HepG2 (cell line): ENCODE measurements around the gene GABRP. TPM values are rescaled to one million over a fixed set of nuclear protein-coding genes. Genes with fewer than 3 reads are reported as not detected.
"Not testable (repeated sequence)": the region's sequence is repeated elsewhere in the genome, so short reads cannot be mapped to it uniquely, and the experiment has no call there.

Experiments used
- ATAC-seq: fragments of 200-7000 bp; cut with Tn5 transposase; 3 replicates; pipeline ENCODE4 v1.9.1; 2020; ENCODE audit warnings: mild to moderate bottlenecking, moderate library complexity
- BruUV-seq: library from RNA; stranded (reverse); fragments of 400-500 nt; replicated peaks from 2 replicates; lab custom pipeline; 2021; lab: Mats Ljungman, UMichigan
- CTCF ChIA-PET: fragments of 300-600 bp; formaldehyde crosslinking; extraction: SDS; loops from one replicate; lab custom pipeline; 2021; ENCODE audit warnings: low total read pairs, inconsistent platforms, low intra/inter-chr PET ratio; lab: Yijun Ruan, JAX
- POLR2A ChIA-PET: fragments of 350-600 bp; sonication (Branson Sonifier 250); formaldehyde crosslinking; loops from one replicate; lab custom pipeline; 2020; ENCODE audit warnings: antibody characterized with exemption, inconsistent platforms; lab: Yijun Ruan, JAX
- DNase-seq: peaks from one replicate; pipeline ENCODE4 v3.0.0-alpha.2; 2015; ENCODE audit warnings: low spot score
- FAIRE-seq: peaks from 3 replicates; lab custom pipeline; 2011; peaks lifted over from hg19 to GRCh38; lab: Jason Lieb, UNC
- H2AFZ ChIP-seq: one replicate; pipeline ENCODE4 v1.6.1; 2011; ENCODE audit warnings: low read length, inconsistent platforms
- H3K27ac ChIP-seq: fragments of 300-600 bp; 3 replicates; pipeline ENCODE4 v1.8.0; 2011; ENCODE audit warnings: mixed run types, mild to moderate bottlenecking, mixed read lengths, low read length, inconsistent platforms; ENCODE audit not compliant: insufficient read depth; ENCODE audit errors: extremely low read length
- H3K27me3 ChIP-seq, 2 experiments: fragments of 200-600 bp in 1 of 2; 2 replicates in 1 of 2; 3 replicates in 1 of 2; pipeline versions ENCODE4 v1.6.0 to v1.8.0; 2011; ENCODE audit warnings: low read length in 2 of 2, mild to moderate bottlenecking in 2 of 2, moderate library complexity in 2 of 2, inconsistent platforms in 1 of 2; ENCODE audit not compliant: insufficient read depth in 2 of 2, control insufficient read depth in 1 of 2
- H3K36me3 ChIP-seq, 2 experiments: fragments of 200-600 bp in 1 of 2; replicated peaks in 1 of 2; 2 replicates in 1 of 2; 3 replicates in 1 of 2; pipeline versions ENCODE4 v1.5.1 to v1.8.0; 2011; ENCODE audit warnings: low read length in 2 of 2, inconsistent platforms in 1 of 2; ENCODE audit not compliant: insufficient read depth in 2 of 2, control insufficient read depth in 1 of 2
- H3K4me1 ChIP-seq: 2 replicates; pipeline ENCODE4 v1.5.1; 2012; ENCODE audit warnings: low read length, inconsistent platforms; ENCODE audit not compliant: insufficient read depth
- H3K4me2 ChIP-seq: 2 replicates; pipeline ENCODE4 v1.6.0; 2011; ENCODE audit warnings: low read depth, low read length, inconsistent platforms
- H3K4me3 ChIP-seq, 3 experiments: fragments of 200-600 bp in 1 of 3; sonication (generic), shearing (Covaris generic) in 1 of 3; replicated peaks in 1 of 3; 2 replicates each; pipeline ENCODE4 v1.5.1; 2011 to 2016; ENCODE audit warnings: low read length in 3 of 3, inconsistent platforms in 2 of 3, low read depth in 2 of 3, mild to moderate bottlenecking in 2 of 3, control low read depth in 1 of 3, mixed read lengths in 1 of 3; ENCODE audit not compliant: insufficient read depth in 1 of 3
- H3K79me2 ChIP-seq: one replicate; pipeline ENCODE4 v1.6.1; 2011; ENCODE audit warnings: low read length, inconsistent platforms; ENCODE audit not compliant: insufficient read depth
- H3K9ac ChIP-seq: 2 replicates; pipeline ENCODE4 v1.6.0; 2011; ENCODE audit warnings: mild to moderate bottlenecking, low read depth, low read length, inconsistent platforms; ENCODE audit not compliant: insufficient read depth
- H3K9me3 ChIP-seq: 2 replicates; pipeline ENCODE4 v1.5.1; 2012; ENCODE audit warnings: mild to moderate bottlenecking, low read length
- H4K20me1 ChIP-seq: 2 replicates; pipeline ENCODE4 v1.6.0; 2011; ENCODE audit warnings: inconsistent platforms, mild to moderate bottlenecking, low read length, moderate library complexity; ENCODE audit not compliant: insufficient read depth
- ATF7-NPFF ChIP-seq: sonication (generic); formaldehyde crosslinking; IDR thresholded peaks from 2 replicates; pipeline ENCODE4 v1.8.1; 2023; ENCODE audit warnings: mild to moderate bottlenecking, low read depth, missing genetic modification reagents, moderate library complexity
- CREB1 ChIP-seq, 2 experiments: fragments of 450-650 bp in 1 of 2; IDR thresholded peaks; 2 replicates each; pipeline ENCODE4 v1.6.1; 2016 to 2017; ENCODE audit warnings: control low read depth in 1 of 2, mild to moderate bottlenecking in 1 of 2, missing compliant biosample characterization in 1 of 2, missing genetic modification characterization in 1 of 2
- ETV6 ChIP-seq: sonication (generic); formaldehyde crosslinking; conservative IDR thresholded peaks from 2 replicates; pipeline ENCODE4 v1.4.0; 2020; ENCODE audit warnings: missing genetic modification reagents
- HOXD1 ChIP-seq: sonication (generic); formaldehyde crosslinking; IDR thresholded peaks from 2 replicates; pipeline ENCODE4 v1.5.0; 2020; ENCODE audit warnings: missing genetic modification reagents
- MIER3 ChIP-seq: IDR thresholded peaks from 2 replicates; pipeline ENCODE4 v1.6.1; 2016; ENCODE audit warnings: missing compliant biosample characterization, borderline replicate concordance
- MTA3 ChIP-seq: sonication (generic); formaldehyde crosslinking; IDR thresholded peaks from 2 replicates; pipeline ENCODE4 v1.4.0; 2020; ENCODE audit warnings: missing genetic modification reagents
- MYC ChIP-seq: sonication (generic); formaldehyde crosslinking; IDR thresholded peaks from 2 replicates; pipeline ENCODE4 v1.9.0; 2021; ENCODE audit warnings: missing genetic modification reagents, borderline replicate concordance
- NFKBIZ ChIP-seq: IDR thresholded peaks from 2 replicates; pipeline ENCODE4 v1.6.1; 2018; ENCODE audit warnings: missing genetic modification reagents, missing compliant biosample characterization
- NR2F2 ChIP-seq: IDR thresholded peaks from 2 replicates; pipeline ENCODE4 v1.6.1; 2012; ENCODE audit warnings: low read depth, inconsistent platforms, borderline replicate concordance
- RAD21 ChIP-seq: fragments of 450-650 bp; formaldehyde crosslinking; IDR thresholded peaks from 2 replicates; pipeline ENCODE4 v1.5.0; 2020; ENCODE audit warnings: mild to moderate bottlenecking
- SALL2 ChIP-seq: sonication (generic); formaldehyde crosslinking; IDR thresholded peaks from 2 replicates; pipeline ENCODE4 v1.8.1; 2023; ENCODE audit warnings: mild to moderate bottlenecking, missing genetic modification reagents, inconsistent platforms
- THAP8 ChIP-seq: sonication (generic); formaldehyde crosslinking; IDR thresholded peaks from 2 replicates; pipeline ENCODE4 v1.5.1; 2020; ENCODE audit warnings: missing genetic modification reagents, mild to moderate bottlenecking, borderline replicate concordance
- ZFP36L2 ChIP-seq: sonication (generic); formaldehyde crosslinking; IDR thresholded peaks from 2 replicates; pipeline ENCODE4 v1.4.0; 2020; ENCODE audit warnings: missing genetic modification reagents
- ZNF484 ChIP-seq: sonication (generic); formaldehyde crosslinking; IDR thresholded peaks from 2 replicates; pipeline ENCODE4 v1.5.1; 2020; ENCODE audit warnings: mild to moderate bottlenecking, low read depth, missing genetic modification reagents, borderline replicate concordance
- WGBS: methylation state at CpG from one replicate; pipeline ENCODE4 v1.1.6; 2017; ENCODE audit warnings: low lambda C conversion rate; 5-methylcytosine and 5-hydroxymethylcytosine counted together
- in situ Hi-C: cut with HindIII; loops from 2 replicates; pipeline ENCODE4 v1.10.0; 2017; ENCODE audit warnings: low pct_unique_long_range_greater_than_20kb; ENCODE audit not compliant: extremely low pct_ligation_motif_present
- intact Hi-C: fragments of 100-400 bp; cut with micrococcal nuclease; formaldehyde crosslinking; loops from one replicate; pipeline ENCODE4 v1.10.0; 2022; ENCODE audit not compliant: unreplicated experiment
- polyA plus RNA-seq, 8 experiments: library from polyadenylated mRNA; depleted of rRNA in 3 of 8; stranded (reverse) in 7 of 8; unstranded in 1 of 8; fragments of >200 nt; fragmentation: Illumina TruSeq in 4 of 8; extraction: Trizol in 4 of 8; gene quantifications; 2 replicates each; pipeline versions ENCODE4 v1.2.1 to v1.2.3, GENCODE V29; 2011 to 2016; ENCODE audit warnings: low read depth in 4 of 8, missing spikeins in 1 of 8, mixed read lengths in 1 of 8; ENCODE audit not compliant: insufficient read depth in 1 of 8
- total RNA-seq, 5 experiments: library from RNA; depleted of rRNA; stranded (reverse); fragments of >200 nt; fragmentation: Illumina TruSeq; extraction: Trizol; gene quantifications; 2 replicates each; pipeline ENCODE4 v1.2.3, GENCODE V29; 2016; ENCODE audit warnings: low read depth in 1 of 5

Gene GABRP
- total and polyA plus RNA-seq, 2 of the 13 experiments (the other 11 are each of a cell fraction or from before 2014, with no cell fraction given): not detected

GRCh38 chr5:170832241-170832640 is 48.7 kb downstream of the GABRP start (continued):
- no peak for TF ChIP-seq SALL2 (CRISPR knock-in tag)
- TF ChIP-seq MTA3: no peak
- no peak for TF ChIP-seq ATF7-NPFF (CRISPR knock-in tag)
- TF ChIP-seq MYC: no peak

- ATAC-seq; H3K27me3 ChIP-seq; CTCF ChIA-PET; in situ Hi-C loops; H3K27ac ChIP-seq; H3K36me3 ChIP-seq; BruUV-seq; DNase-seq; intact Hi-C loops; POLR2A ChIA-PET; H3K4me3 ChIP-seq; H3K79me2 ChIP-seq; H3K9ac ChIP-seq; H4K20me1 ChIP-seq; H3K4me1 ChIP-seq; H3K9me3 ChIP-seq; FAIRE-seq; H2AFZ ChIP-seq; H3K4me2 ChIP-seq; TF ChIP-seq CREB1 (CRISPR knock-in tag; IDR thresholded peaks at IDR 0.05): not testable (repeated sequence)
- 30% methylated on average over 2 of the region's 2 CpGs for WGBS
- peak; percentile 60 for TF ChIP-seq CREB1 (IDR thresholded peaks at IDR 0.05)
Observed at GRCh38 chr5:170833981-170834380, 50.5 kb downstream of the GABRP start.

GRCh38 chr5:170836226-170836625 is 52.7 kb downstream of the GABRP start:
- FAIRE-seq (no peak), ATAC-seq (no peak), DNase-seq (no peak)
- ChIA-PET POLR2A (no interaction called here), CTCF (no interaction called here)
- intact Hi-C loops: no loop called here
- Histone ChIP-seq H3K27ac (no peak overlapping the region), H2AFZ (no peak overlapping the region), H3K9ac (no peak overlapping the region), H3K79me2 (no peaks in the 10 kb centered on the region), H3K9me3 (no peaks in the 10 kb centered on the region), H3K4me2 (no peak overlapping the region), H3K4me1 (no peaks in the 10 kb centered on the region), H3K36me3 (no peaks in the 10 kb centered on the region), H3K4me3 (no peak overlapping the region), H4K20me1 (no peaks in the 10 kb centered on the region), H3K27me3 (no peaks in the 10 kb centered on the region)
- in situ Hi-C loops: no loop called here
- under 1% methylated on average over 4 of the region's 4 CpGs for WGBS
- no TSS peak for BruUV-seq
- no peak for TF ChIP-seq HOXD1 (CRISPR knock-in tag)
- no peak for TF ChIP-seq ZFP36L2 (CRISPR knock-in tag)
- no peak for TF ChIP-seq NFKBIZ (CRISPR knock-in tag)
- TF ChIP-seq THAP8 (CRISPR knock-in tag): no peak
- no peak for TF ChIP-seq ZNF484 (CRISPR knock-in tag)
- no peak for TF ChIP-seq MIER3
- no peak for TF ChIP-seq NR2F2
- TF ChIP-seq RAD21 (CRISPR knock-in tag): no peak
- no peak for TF ChIP-seq ETV6 (CRISPR knock-in tag)
